COR-L47 (cell line): ENCODE results near the gene WNT2.
A peak's percentile ranks its signal among the peaks of the same experiment; 100 is the strongest.
"Not testable (repeated sequence)": the region's sequence is repeated elsewhere in the genome, so short reads cannot be mapped to it uniquely, and the experiment has no call there.

Source experiments
- DNase-seq: peaks from one replicate; lab custom pipeline; 2025; lab: John Stamatoyannopoulos, UW

Gene WNT2

DNA sequence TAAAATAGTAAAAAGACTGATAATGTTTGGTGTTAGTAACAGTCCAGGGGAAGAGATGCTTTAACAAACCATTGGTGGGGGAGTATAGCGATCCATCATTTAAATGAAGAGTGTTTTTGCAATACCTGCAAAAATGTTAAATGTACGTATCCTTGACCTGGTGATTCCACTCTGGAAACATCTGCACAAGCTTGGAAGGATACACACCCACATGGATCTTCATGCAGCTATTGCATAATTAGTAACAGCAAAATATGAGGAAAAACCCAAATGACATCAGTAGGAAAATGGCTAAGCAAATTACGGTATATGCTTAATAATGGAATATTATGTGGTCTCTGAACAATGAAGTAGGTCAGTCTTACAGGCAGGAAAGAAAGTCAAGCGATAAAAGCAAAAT, 20.5 kb downstream of the WNT2 start:
- no peak for DNase-seq

GRCh38 chr7:117300506-117300905, 22.4 kb downstream of the WNT2 start:
- DNase-seq, result not testable (repeated sequence)

- no peak for DNase-seq
Observed at GRCh38 chr7:117297606-117298005, 25.3 kb downstream of the WNT2 start.

- no peak for DNase-seq
Observed at GRCh38 chr7:117296066-117296465, 26.8 kb downstream of the WNT2 start.

DNA sequence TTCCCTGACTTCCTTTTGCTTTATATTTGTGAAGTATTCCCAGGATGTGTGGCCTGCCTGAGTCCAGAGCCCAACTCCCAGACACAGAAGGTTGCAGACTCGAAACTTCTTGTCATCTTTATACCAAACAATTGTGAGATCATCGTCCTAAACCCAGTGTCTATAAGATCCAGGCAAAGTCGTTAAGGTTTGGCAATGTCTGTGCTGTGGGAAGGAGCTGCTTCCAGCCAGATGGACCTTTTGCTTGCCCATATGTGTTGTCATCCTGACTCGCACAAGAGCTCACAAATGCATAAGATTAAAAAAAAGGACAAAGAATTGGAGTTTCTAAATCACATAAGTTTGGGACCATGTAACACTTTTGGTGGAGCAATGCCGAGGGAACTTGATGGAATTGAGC, 37.0 kb downstream of the WNT2 start:
- DNase-seq, result no peak

- no peak for DNase-seq
Observed at GRCh38 chr7:117284692-117285091, 38.2 kb downstream of the WNT2 start.

GRCh38 chr7:117283779-117284178, 39.1 kb downstream of the WNT2 start:
- DNase-seq, result no peak

DNA sequence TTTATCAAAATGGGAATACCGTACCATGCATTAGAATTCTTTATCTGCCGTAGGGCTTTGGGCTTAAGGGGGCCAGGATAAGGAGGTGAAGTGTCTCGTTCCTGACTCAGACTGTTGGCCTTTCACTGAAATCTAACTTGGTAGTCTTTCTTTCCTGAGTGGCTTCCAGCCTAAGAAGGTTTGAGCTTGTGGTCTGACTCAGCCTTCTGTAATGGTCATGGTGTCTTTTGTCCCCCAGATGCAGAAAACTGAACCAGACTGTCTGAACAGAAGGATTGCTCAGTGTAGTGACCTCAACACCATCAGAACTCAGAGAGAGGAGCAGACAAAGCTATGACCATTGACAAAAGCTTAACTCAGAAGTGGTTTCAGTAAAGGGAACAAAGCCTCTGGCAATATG, 39.5 kb downstream of the WNT2 start:
- DNase-seq, result no peak

GRCh38 chr7:117282239-117282812, 40.5 kb downstream of the WNT2 start:
- no peak for DNase-seq

GRCh38 chr7:117281562-117281961, 41.3 kb downstream of the WNT2 start:
- DNase-seq, result no peak

- DNase-seq, result no peak
Observed at GRCh38 chr7:117279931-117280557, 42.8 kb downstream of the WNT2 start.

DNA sequence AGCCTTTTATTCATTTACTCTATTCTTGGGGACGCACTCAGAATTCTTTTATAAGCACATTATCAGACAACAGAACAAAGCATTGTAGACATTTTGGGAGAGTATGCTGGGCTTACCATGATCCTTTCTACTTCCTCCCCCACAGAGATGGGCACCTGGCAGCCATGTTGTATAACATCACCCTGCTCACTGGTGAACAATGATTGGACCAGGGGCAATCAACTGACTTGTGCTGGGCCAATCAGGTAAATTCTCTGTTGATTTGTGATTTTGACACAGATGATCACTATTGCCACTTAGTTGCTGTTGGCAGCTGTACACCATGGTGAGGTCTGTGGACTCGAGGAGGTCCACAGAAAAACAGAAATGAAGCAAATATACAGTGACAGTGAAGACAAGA, 43.7 kb downstream of the WNT2 start:
- DNase-seq, result no peak

DNA sequence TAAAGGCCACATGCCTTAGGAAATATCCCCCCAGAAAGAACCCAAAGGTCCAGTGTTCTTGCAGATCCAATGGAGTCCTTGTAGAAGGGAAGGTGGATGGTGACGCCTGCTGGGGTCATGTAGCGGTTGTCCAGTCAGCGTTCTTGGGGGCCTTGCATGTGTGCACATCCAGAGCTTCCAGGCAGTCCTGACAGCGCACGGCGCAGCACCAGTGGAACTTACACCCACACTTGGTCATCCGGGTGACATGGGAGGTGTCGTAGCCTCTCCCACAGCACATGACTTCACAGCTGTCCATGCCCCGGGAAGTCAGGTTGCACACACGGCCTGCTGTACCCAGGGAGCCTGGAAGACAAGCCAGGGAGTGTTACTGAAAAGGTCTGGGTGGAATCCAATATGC, 44.8 kb downstream of the WNT2 start:
- DNase-seq, result no peak

GRCh38 chr7:117277576-117277975, 45.3 kb downstream of the WNT2 start:
- no peak for DNase-seq

DNA sequence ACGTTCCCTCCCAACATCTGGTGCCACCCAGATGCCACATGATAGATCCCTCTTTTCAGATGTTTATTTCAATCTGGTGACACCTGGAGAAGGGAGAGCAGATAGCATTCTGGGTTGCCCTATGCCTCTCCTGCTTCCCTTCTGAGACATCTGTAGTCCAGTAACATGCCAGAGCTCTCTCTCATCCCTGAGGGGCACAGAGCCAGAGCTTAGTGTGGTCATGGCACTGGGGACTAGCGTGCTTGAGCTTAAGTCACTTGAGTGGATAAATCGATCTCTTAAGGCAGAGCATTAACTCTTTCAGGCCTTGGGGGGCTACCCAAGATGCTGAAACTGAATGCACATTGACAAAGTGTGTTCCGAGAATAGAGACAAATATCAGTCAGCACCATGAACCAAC, 47.9 kb downstream of the WNT2 start:
- no peak for DNase-seq

DNA sequence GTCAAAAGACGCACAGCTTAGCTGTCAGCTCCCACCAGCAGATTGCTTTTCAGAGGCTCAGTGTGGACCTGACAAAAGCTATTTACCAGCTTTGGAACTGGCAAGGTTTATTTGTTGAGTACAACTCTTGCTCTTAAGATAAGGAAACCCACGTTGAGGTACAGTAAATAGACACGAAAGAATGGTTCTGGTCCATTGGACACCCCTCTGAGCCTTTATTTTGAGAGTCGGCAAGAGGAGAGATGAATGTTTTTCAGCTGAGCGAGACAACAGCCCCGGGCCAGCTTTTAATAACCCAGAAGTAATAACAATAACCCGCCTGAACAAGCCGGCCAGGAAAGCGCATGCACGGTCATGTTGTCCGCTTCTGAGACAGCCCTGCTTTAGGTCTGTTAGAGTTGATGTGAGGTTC, 49.0 kb downstream of the WNT2 start:
- peak; percentile 1 for DNase-seq

DNA sequence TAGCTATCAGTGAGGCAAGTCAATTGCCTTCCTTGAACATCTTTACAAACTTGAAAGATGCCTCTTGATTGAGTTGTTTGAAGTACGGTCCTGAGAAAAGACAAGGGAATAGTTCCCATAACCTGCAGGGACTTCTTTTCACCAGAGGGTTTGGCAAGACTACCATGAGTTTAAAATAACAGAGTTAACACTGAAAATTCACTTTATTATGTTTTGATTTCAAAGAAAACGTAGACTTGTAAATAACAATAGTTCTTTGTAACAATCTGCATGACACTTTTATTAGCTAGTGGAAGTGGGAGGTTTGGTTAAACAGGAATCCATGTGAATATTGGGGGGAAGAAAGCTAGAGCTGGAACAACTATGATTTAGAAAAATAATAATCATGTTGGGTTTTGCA, 49.5 kb downstream of the WNT2 start:
- DNase-seq, result no peak

DNA sequence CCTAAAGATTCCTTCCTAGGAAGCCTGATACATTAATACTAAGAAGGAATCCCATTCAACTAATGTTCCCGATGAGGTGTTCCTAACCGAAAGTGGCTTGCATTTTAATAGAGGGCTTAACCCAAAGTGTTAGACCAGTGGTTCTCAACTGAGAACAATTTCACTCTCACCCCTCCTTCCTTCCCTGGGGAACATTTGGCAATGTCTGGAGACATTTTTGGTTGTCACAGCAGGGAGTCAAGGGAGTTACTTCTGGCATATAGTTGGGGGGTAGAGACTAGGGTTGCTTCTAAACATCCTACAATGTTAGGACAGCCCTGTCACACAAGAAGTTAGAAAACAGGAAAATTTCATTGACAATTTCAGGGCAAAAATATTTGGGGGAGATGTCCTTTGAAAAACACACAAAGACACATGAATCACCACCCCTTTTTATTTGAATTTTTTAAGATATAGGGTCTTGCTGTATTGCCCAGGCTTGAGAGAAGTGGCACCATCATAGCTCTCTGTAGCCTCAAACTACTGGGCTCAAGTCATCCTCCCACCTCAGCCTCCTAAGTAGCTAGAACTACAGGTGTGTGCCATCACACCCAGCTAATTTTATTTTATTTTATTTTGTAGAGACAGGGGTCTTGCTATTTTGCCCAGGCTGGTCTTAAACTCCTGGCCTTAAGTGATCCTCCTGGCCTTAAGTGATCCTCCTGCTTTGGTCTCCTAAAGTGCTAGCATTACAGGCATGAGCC, 50.7 kb downstream of the WNT2 start:
- no peak for DNase-seq

- no peak for DNase-seq
Observed at GRCh38 chr7:117271566-117271965, 51.3 kb downstream of the WNT2 start.

GRCh38 chr7:117270371-117270770, 52.5 kb downstream of the WNT2 start:
- DNase-seq, result no peak

DNA sequence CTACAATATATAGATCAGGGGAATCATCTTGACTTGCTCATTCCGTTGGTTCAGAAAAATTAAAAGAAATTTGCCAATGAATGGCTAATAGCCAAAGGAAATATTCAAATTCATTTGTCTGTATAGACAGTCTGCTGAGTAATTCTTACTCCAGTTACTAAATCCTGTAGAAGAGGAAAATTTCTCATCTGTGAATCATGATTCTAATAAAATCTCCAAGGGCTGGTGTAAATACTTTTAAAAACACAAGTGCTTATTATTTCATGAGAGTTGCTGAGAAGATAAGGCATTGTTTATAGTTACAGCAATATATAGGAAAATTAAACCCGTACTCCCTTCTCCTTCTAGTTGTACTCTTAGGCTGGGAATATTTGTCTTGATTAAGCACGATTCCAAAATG, 53.0 kb downstream of the WNT2 start:
- no peak for DNase-seq

GRCh38 chr7:117269417-117269816, 53.4 kb downstream of the WNT2 start:
- DNase-seq, result no peak

DNA sequence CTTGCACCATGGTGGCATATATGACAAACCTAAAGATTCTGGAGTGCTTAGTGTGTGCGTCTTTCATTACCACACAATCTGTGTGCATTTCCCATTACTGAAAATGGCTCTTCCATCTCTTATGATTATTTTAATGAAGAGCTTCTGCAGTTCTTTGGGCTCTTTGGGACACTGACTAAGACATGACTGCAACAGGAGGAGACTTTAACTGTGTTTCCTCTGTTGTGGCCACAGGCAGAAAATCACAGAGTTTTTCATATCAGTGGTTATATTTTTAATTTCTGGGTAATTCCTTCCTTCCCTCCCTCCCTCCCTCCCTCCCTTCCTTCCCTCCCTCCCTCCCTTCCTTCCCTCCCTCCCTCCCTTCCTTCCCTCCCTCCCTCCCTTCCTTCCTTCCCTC, 58.1 kb downstream of the WNT2 start:
- no peak for DNase-seq

DNA sequence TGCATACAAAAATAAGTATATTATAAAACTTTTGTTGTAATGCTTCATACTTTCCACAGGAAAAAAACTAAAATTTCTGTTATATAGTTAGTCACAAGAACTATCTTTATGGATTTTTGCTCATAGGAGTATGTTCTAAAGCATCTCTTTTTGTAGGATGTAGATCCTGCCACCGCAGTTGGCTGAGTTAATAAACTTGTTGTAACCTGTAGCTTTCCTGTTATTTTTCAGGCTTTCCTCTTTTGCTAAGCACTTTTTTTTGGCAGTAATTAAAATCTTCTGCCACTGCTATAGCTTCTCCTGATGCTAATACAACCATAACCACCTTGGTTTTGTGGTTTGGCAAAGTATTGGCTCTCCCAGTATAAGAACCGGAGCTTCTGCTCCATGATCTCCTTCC, 60.3 kb downstream of the WNT2 start:
- no peak for DNase-seq
